ENCODE results near the gene SPTBN1. TPM values are rescaled to one million over a fixed set of nuclear protein-coding genes. Genes with fewer than 3 reads are reported as not detected.

Gene SPTBN1
- total and polyA plus RNA-seq, 2 of the 4 experiments (the other 2 are of a cell fraction) = 49.1 to 241 TPM

DNA sequence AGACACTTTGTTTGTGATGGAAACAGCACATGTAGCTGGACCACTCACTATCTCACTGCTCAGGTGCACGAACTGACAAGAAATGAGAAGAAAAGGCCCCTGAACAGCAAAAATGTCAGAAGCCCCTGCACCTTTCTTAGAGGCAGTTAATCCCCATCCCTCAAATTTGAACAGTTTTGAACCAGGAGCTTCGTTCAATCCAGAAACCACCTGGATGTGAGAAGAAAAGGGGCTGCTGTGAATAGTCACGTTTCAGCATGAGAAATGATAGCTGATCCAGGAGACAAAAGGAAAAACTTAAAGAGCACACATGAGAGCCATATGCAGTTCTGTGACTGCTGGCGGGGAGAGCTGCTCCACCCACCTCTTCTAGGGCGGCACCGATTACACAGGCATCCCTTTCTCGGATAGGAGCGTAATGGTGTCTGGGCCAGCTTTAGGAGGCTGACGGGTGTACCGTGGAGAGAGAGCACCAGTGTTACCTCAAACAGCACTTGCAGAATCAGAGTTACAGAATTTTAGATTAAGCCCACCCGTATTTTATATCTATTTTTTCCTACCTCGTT is 150.3 kb downstream of the SPTBN1 start:
- Histone ChIP-seq H4K8ac (ENCODE audit: low read depth in 2 of 2, low read length in 2 of 2) (no peak overlapping the region), H3K9me1 (ENCODE audit: insufficient read depth, low read length) (peaks cover 40% of the 10 kb centered on the region), H4K91ac (ENCODE audit: insufficient read depth, low read depth, low read length) (no peak overlapping the region), H3K4ac (ENCODE audit: low read depth, low read length) (no peak overlapping the region; the same call in 1 of the 2 replicates), H3K4me1 (ENCODE audit: control insufficient read depth, insufficient read depth, low read length) (peaks cover 19% of the 10 kb centered on the region), H2BK120ac (ENCODE audit: low read depth, low read length) (no peak overlapping the region), H4K20me1 (ENCODE audit: insufficient read depth, low read length) (peaks cover 73% of the 10 kb centered on the region; the same call in 1 of the 2 replicates), H3K56ac (ENCODE audit: extremely low read depth, insufficient read depth, low read length) (no peak overlapping the region), H3K27me3 (ENCODE audit: control insufficient read depth, insufficient read depth, low read length) (no peaks in the 10 kb centered on the region), H2BK15ac (ENCODE audit: low read depth, low read length) (no peak overlapping the region), H2AK5ac (ENCODE audit: low read depth, low read length) (peak overlapping the region; percentile 81; the same call in 1 of the 2 replicates), H2BK5ac (ENCODE audit: low read depth, low read length, poor library complexity, severe bottlenecking) (no peak overlapping the region), H3K4me2 (ENCODE audit: low read depth, low read length) (no peak overlapping the region), H2BK20ac (ENCODE audit: low read depth, low read length) (no peak overlapping the region), H4K5ac (ENCODE audit: low read depth, low read length) (no peak overlapping the region), H3K27ac (ENCODE audit: insufficient read depth, low read length) (no peak overlapping the region), H2AK9ac (replicated peaks; ENCODE audit: low read depth, low read length, poor library complexity) (no peak overlapping the region), H2AFZ (replicated peaks; ENCODE audit: low read length, poor library complexity) (no peak overlapping the region), H3K14ac (replicated peaks; ENCODE audit: low read depth, low read length) (0 out of 2 replicates have a peak overlapping the region, but pooled peaks have one; percentile 53), H3K23ac (ENCODE audit: low read depth, low read length) (no peak overlapping the region; the same call in 1 of the 2 replicates), H3K9ac (ENCODE audit: low read depth, low read length) (no peak overlapping the region), H3K18ac (ENCODE audit: low read depth, low read length) (no peak overlapping the region), H3K79me1 (ENCODE audit: low read depth in 1 of 2, low read length in 2 of 2) (peaks cover 58 to 91% of the 10 kb centered on the region in 2 experiments), H3K36me3 (ENCODE audit: control insufficient read depth, insufficient read depth, low read length) (no peaks in the 10 kb centered on the region), H3K4me3 (ENCODE audit: insufficient read depth, low read depth, low read length) (no peak overlapping the region), H3K9me3 (ENCODE audit: control insufficient read depth, insufficient read depth, low read length) (no peaks in the 10 kb centered on the region)
- intact Hi-C loops (cut with micrococcal nuclease) (no loop called here), dilution Hi-C loops (cut with HindIII; ENCODE audit: low sequenced_read_pairs, unreplicated experiment) (no loop called here), in situ Hi-C loops (cut with MboI; ENCODE audit: low sequenced_read_pairs) (no loop called here)
- CTCF ChIA-PET = no interaction called here
- no TSS peak for BruUV-seq (replicated peaks)
- WGBS, 2 experiments (ENCODE audit: extremely low coverage in 2 of 2, insufficient read length in 1 of 2) = 81% methylated on average over 5 of the region's 12 CpGs; no CpG with 5 or more reads in 1 of the 2 experiments
- DNase-seq (no peak), ATAC-seq (ENCODE audit: low read depth) (no peak)
- TF ChIP-seq, protein P1, sequence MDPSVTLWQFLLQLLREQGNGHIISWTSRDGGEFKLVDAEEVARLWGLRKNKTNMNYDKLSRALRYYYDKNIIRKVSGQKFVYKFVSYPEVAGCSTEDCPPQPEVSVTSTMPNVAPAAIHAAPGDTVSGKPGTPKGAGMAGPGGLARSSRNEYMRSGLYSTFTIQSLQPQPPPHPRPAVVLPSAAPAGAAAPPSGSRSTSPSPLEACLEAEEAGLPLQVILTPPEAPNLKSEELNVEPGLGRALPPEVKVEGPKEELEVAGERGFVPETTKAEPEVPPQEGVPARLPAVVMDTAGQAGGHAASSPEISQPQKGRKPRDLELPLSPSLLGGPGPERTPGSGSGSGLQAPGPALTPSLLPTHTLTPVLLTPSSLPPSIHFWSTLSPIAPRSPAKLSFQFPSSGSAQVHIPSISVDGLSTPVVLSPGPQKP (IDR thresholded peaks at IDR 0.05; ENCODE audit: borderline replicate concordance, low read depth, low read length) = no peak
- TF ChIP-seq, protein P2, sequence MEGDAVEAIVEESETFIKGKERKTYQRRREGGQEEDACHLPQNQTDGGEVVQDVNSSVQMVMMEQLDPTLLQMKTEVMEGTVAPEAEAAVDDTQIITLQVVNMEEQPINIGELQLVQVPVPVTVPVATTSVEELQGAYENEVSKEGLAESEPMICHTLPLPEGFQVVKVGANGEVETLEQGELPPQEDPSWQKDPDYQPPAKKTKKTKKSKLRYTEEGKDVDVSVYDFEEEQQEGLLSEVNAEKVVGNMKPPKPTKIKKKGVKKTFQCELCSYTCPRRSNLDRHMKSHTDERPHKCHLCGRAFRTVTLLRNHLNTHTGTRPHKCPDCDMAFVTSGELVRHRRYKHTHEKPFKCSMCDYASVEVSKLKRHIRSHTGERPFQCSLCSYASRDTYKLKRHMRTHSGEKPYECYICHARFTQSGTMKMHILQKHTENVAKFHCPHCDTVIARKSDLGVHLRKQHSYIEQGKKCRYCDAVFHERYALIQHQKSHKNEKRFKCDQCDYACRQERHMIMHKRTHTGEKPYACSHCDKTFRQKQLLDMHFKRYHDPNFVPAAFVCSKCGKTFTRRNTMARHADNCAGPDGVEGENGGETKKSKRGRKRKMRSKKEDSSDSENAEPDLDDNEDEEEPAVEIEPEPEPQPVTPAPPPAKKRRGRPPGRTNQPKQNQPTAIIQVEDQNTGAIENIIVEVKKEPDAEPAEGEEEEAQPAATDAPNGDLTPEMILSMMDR (conservative IDR thresholded peaks at IDR 0.05; ENCODE audit: low read depth, low read length) = no peak
- TF ChIP-seq RAD21 (IDR thresholded peaks at IDR 0.05; ENCODE audit: low read length) (no peak), RFX5 (IDR thresholded peaks at IDR 0.05; ENCODE audit: low read depth, low read length) (no peak), MAFK (IDR thresholded peaks at IDR 0.05; ENCODE audit: low read depth, low read length) (no peak), NFE2L2 (IDR thresholded peaks at IDR 0.05; ENCODE audit: low read depth, low read length) (no peak), MAZ (IDR thresholded peaks at IDR 0.05; ENCODE audit: borderline replicate concordance, low read depth, low read length) (no peak)
- POLR2A ChIA-PET (ENCODE audit: unreplicated experiment) = no interaction called here

Data from IMR-90 (cell line).